Natural killer cell treated with Interleukin-12 subunit alpha and Interleukin-12 subunit beta and Interleukin-15 and Interleukin-18, amount 100 ng/mL, for 72 hours (primary cell): ENCODE results near the gene TKT. TPM values are rescaled to one million over a fixed set of nuclear protein-coding genes. Genes with fewer than 3 reads are reported as not detected.

ENCODE experiments used
- ATAC-seq, 2 donors: fragments of 150-1000 bp; cut with Tn5 transposase in 1 of 2; sonication (Bioruptor Pico), chemical (Tn5 transposase) in 1 of 2; 2 replicates each; pipeline ENCODE4 v1.10.0; 2021
- DNase-seq: peaks from one replicate; pipeline ENCODE4 v3.0.0; 2022; ENCODE audit warnings: low spot score
- H3K27ac Mint-ChIP-seq, 2 donors: 1 replicate in 1 of 2; 2 replicates in 1 of 2; pipeline ENCODE4 v1.8.0; 2022; ENCODE audit warnings: mixed read lengths in 2 of 2, mild to moderate bottlenecking in 1 of 2, moderate library complexity in 1 of 2
- H3K27me3 Mint-ChIP-seq, 2 donors: 1 replicate in 1 of 2; 2 replicates in 1 of 2; pipeline ENCODE4 v1.8.0; 2022; ENCODE audit warnings: mixed read lengths in 2 of 2
- H3K36me3 Mint-ChIP-seq: one replicate; pipeline ENCODE4 v1.8.0; 2022; ENCODE audit warnings: mixed read lengths
- H3K4me1 Mint-ChIP-seq, 2 donors: 1 replicate in 1 of 2; 2 replicates in 1 of 2; pipeline ENCODE4 v1.8.0; 2022; ENCODE audit warnings: low read depth in 2 of 2, mixed read lengths in 2 of 2, mild to moderate bottlenecking in 1 of 2
- H3K4me3 Mint-ChIP-seq: one replicate; pipeline ENCODE4 v1.8.0; 2022; ENCODE audit warnings: mixed read lengths
- H3K9me3 Mint-ChIP-seq: 2 replicates; pipeline ENCODE4 v1.8.0; 2022; ENCODE audit warnings: mixed read lengths
- total RNA-seq, 2 donors: library from RNA; stranded (reverse); gene quantifications; one replicate each; pipeline ENCODE4 v1.2.3, GENCODE V29; 2022

Gene TKT
- total RNA-seq, 2 donors from 2014 or later: 171 to 339 TPM

- ATAC-seq (no peak), DNase-seq (no peak)
- H3K27me3 Mint-ChIP-seq: no peaks in the 10 kb centered on the region
- H3K27ac Mint-ChIP-seq: no peak overlapping the region
- H3K9me3 Mint-ChIP-seq: no peaks in the 10 kb centered on the region
- H3K4me1 Mint-ChIP-seq: no peaks in the 10 kb centered on the region
- H3K4me3 Mint-ChIP-seq: no peak overlapping the region
- H3K36me3 Mint-ChIP-seq: peaks cover 6% of the 10 kb centered on the region
Observed at GRCh38 chr3:53230041-53230621, 25.7 kb downstream of the TKT start.

DNA sequence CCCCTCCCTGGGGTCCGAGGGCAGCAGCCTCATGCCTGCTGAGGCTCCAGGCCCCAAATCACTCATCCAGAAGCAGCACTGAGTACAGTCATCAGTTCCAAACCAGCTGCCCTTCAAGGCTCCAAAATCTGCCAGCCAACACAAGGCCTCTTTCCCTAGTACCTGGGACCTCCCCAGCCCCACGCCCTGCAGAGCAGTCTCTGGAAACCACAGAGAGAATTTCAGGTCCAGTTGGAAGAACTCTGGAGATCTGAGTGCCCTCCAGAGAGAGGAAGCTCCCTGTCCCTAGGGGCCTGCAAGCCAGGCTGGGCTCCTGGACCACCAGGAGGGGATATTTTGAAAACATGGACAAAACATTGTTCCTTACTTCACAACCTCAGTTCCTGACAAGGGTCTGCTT, 26.2 kb downstream of the TKT start:
- H3K27ac Mint-ChIP-seq: no peak overlapping the region
- no peaks in the 10 kb centered on the region for H3K9me3 Mint-ChIP-seq

DNA sequence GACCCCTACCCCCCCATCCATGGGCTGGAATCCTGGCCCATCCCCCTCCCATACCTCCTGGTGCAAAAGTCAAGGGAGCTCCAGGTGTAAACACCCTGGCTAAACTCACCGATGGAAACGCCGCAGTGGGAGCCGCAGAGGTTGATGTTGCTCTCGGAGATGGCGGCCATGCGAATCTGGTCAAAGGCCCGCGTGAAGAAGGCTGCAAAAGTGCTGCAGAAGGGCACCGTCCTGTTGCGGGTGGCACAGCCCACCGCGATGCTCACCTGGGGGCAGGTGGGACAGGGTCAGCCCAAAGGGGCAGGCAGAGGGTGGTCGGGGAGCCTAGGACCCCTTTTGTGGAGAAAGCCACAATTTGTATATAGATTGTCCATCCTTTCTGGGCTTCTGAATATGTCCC, 26.7 kb downstream of the TKT start:
- Mint-ChIP-seq H3K36me3 (peaks cover 6% of the 10 kb centered on the region), H3K27ac (no peak overlapping the region), H3K4me3 (no peak overlapping the region), H3K4me1 (no peaks in the 10 kb centered on the region), H3K9me3 (no peaks in the 10 kb centered on the region), H3K27me3 (no peaks in the 10 kb centered on the region)
- DNase-seq: no peak
- no peak for ATAC-seq

More for the DNA sequence above, 26.2 kb downstream of the TKT start:
- no peak for DNase-seq
- no peak for ATAC-seq
- Mint-ChIP-seq H3K27me3 (no peaks in the 10 kb centered on the region), H3K36me3 (peaks cover 6% of the 10 kb centered on the region), H3K4me1 (no peaks in the 10 kb centered on the region), H3K4me3 (no peak overlapping the region)

DNA sequence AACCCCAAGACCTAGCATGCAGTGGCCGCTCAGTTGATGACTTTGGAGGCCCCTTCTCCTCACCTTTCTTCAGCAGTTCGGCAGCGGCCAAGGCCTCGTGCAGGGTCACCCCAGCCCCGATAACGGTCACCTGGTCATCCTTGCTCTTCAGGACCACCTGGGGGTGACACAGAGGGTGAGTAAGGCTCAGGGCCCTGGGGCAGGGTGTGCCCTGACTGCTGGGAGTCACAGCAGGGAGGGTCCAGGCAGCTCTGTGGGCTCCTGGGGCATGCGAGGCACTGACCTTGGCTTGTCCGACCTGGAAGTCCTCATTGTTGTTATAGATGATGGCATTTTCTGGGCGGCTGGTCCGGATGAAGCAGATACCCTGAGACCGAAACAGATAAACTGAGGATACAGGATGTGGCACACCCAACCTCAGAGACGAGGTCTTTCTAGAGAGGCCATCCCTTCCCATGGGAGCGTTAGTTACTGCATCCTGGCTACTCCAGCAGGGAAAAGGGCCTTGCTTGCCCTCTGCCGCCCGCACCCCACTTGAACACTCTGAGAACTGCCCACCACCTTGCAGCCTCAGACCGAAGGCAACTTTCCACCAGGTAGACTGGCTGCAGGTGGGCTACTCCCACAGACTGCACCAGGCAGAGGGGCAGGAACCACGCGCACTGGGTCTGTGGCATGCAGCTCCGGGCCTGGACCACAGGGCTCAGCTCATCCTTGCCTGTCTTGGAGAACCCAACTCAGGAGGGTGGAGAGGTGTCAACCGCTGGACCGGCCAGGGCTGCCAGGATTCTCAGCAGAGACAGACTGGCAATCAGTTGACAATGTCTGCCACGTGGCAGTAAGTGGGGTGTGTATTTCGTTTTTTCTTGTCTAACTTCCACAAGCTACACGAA, 27.6 kb downstream of the TKT start:
- Mint-ChIP-seq H3K4me3 (no peak overlapping the region), H3K4me1 (no peaks in the 10 kb centered on the region), H3K27ac (no peak overlapping the region), H3K27me3 (no peaks in the 10 kb centered on the region), H3K36me3 (peaks cover under 1% of the 10 kb centered on the region), H3K9me3 (no peaks in the 10 kb centered on the region)
- DNase-seq: no peak
- ATAC-seq: no peak

DNA sequence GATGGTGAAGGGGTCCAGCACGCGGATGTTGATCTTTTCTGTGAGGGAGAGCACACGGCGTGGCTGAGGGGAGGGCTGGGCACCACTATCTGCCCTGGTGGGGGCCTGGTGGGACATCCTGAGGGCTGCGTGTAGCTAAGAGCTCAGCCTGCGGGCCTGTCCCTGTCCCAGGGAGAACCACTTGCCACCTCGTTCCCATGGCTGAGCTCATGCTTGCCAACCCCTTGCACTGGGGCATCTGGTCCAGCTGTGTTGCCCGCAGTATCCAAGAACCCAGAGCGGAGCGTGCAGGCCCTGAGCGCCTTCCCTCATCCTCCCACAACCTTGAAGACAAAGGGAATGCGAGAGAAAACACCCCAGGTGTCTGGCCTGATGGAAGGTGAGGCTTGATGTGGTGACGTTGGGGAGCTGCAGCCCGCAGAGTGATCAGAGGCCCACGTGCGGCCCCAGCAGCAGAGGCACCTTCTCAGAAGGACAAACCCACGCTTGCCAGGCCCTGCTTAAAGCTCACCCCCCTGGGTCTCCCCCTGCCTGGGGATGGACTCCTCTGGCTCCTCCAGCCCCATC, 28.9 kb downstream of the TKT start:
- Mint-ChIP-seq H3K9me3 (no peaks in the 10 kb centered on the region), H3K27me3 (no peaks in the 10 kb centered on the region), H3K4me3 (no peak overlapping the region), H3K27ac (no peak overlapping the region), H3K36me3 (no peaks in the 10 kb centered on the region), H3K4me1 (no peaks in the 10 kb centered on the region)
- ATAC-seq: no peak
- no peak for DNase-seq

DNA sequence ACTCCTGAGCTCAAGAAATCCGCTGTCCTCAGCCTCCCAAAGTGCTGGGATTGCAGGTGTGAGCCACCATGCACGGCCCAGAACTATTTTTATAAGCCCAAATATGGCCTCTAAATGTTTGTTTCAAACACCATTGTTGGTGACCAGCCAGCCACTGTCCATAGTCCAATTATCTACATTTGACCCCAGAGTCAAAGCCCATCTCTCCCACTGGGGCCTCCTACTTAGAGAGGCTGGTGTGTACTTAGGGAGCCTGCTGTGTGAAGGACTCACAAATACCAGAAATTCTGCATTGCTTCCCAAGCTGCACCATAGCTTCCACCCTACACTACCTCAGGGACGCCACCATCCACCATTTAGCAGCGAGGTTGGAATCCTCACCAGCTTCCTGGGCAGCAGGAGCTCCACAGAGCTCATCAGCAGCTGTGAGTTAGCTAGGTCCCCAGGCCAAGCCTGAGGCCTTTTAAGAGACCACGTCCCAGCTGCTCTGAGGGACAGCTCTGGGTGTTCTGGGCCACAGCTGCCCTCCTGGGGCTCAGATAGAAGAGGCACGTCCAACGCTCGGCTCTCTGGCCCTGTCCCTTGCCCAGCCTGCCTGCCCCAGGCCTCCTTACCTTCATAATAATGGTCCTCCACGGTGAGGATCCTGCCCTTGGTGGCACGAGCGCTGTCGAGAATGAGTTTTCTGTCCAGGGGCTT, 29.5 kb downstream of the TKT start:
- H3K27me3 Mint-ChIP-seq: no peaks in the 10 kb centered on the region
- DNase-seq (no peak), ATAC-seq (no peak)
- no peaks in the 10 kb centered on the region for H3K36me3 Mint-ChIP-seq
- H3K27ac Mint-ChIP-seq: no peak overlapping the region
- no peak overlapping the region for H3K4me3 Mint-ChIP-seq
- H3K4me1 Mint-ChIP-seq: no peaks in the 10 kb centered on the region
- no peaks in the 10 kb centered on the region for H3K9me3 Mint-ChIP-seq

DNA sequence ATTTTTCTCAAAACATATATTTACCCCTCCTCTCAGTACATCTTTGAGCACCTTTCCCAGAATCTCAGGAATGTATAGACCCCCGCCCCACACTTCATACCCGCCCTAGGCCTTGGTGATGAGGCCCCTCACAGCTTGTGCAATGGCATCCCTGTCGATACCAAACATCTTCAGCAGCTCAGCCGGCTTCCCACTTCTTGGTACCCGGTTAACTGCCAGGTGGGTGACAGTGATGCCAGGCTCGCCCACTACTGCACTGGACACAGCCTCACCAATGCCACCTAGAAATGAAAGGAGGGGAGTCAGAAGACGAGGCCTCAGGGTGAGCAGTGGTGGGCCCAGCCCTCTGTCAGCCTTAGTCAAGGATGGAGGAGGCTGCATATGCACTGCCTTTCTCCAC, 30.2 kb downstream of the TKT start:
- Mint-ChIP-seq H3K4me3 (no peak overlapping the region), H3K4me1 (no peaks in the 10 kb centered on the region), H3K9me3 (no peaks in the 10 kb centered on the region), H3K27me3 (no peaks in the 10 kb centered on the region), H3K27ac (no peak overlapping the region), H3K36me3 (no peaks in the 10 kb centered on the region)
- ATAC-seq (no peak), DNase-seq (no peak)

DNA sequence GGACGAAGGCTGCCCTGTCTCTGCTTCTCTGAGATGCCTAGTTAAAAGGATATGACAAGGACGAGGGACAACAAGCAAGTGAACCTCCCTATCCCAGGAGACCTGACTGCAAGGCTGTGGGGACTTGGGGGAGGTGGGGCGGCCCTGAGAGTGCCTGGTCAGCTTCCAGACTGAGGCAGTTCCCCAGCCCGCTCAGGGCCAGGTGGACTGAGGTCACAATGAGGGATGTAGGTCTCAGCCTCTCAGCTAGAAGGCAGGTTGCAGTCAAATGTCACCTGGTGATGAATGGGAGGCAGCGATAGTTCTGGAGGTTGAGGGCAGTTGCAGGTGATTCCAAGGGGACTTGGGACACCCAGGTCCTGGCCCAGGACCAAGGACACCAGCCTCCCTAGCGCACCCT, 30.6 kb downstream of the TKT start:
- no peaks in the 10 kb centered on the region for H3K27me3 Mint-ChIP-seq
- no peak overlapping the region for H3K4me3 Mint-ChIP-seq
- H3K9me3 Mint-ChIP-seq: no peaks in the 10 kb centered on the region
- no peaks in the 10 kb centered on the region for H3K36me3 Mint-ChIP-seq
- no peak overlapping the region for H3K27ac Mint-ChIP-seq
- no peak for DNase-seq
- ATAC-seq: no peak
- peaks cover 0 to under 1% of the 10 kb centered on the region in 2 donors for H3K4me1 Mint-ChIP-seq

GRCh38 chr3:53224536-53224935, 31.3 kb downstream of the TKT start:
- H3K4me1 Mint-ChIP-seq: peaks cover 0 to 5% of the 10 kb centered on the region in 2 donors
- no peaks in the 10 kb centered on the region for H3K36me3 Mint-ChIP-seq

DNA sequence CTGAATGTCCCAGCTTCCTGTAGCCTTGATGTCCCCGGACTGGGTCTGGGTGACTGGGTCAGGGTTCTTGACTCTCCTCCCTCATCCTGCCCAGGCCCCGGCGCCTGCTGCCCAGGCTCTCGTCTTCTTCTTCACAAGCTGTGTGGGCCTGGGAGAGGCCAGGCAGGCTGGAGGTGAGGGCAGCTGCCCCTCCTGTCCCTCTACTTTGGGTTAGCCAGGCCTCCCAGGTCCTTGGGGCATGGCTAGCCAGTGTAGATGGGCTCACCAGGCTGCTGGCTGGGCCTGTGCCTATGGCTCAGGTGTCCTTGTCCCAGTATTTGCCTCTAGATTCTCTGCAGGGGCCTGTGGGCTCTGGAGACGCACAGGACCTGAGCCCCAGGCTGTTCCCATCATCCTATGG, 31.8 kb downstream of the TKT start:
- Mint-ChIP-seq H3K36me3 (no peaks in the 10 kb centered on the region), H3K4me3 (no peak overlapping the region), H3K9me3 (no peaks in the 10 kb centered on the region), H3K27ac (no peak overlapping the region), H3K27me3 (no peaks in the 10 kb centered on the region), H3K4me1 (peaks cover 0 to 5% of the 10 kb centered on the region in 2 donors)
- no peak for ATAC-seq
- DNase-seq: no peak

More at GRCh38 chr3:53224536-53224935, 31.3 kb downstream of the TKT start:
- H3K4me3 Mint-ChIP-seq: no peak overlapping the region
- ATAC-seq (no peak), DNase-seq (no peak)
- H3K27ac Mint-ChIP-seq: no peak overlapping the region
- H3K9me3 Mint-ChIP-seq: no peaks in the 10 kb centered on the region
- no peaks in the 10 kb centered on the region for H3K27me3 Mint-ChIP-seq

- Mint-ChIP-seq H3K4me3 (no peak overlapping the region), H3K9me3 (no peaks in the 10 kb centered on the region), H3K4me1 (peaks cover 0 to 5% of the 10 kb centered on the region in 2 donors), H3K27ac (no peak overlapping the region), H3K36me3 (no peaks in the 10 kb centered on the region), H3K27me3 (no peaks in the 10 kb centered on the region)
- no peak for ATAC-seq
- DNase-seq: no peak
Observed at GRCh38 chr3:53223541-53223966, 32.3 kb downstream of the TKT start.

GRCh38 chr3:53223025-53223424, 32.8 kb downstream of the TKT start:
- no peak for DNase-seq
- Mint-ChIP-seq H3K27ac (no peak overlapping the region), H3K4me1 (peaks cover 0 to 5% of the 10 kb centered on the region in 2 donors), H3K36me3 (no peaks in the 10 kb centered on the region), H3K4me3 (no peak overlapping the region), H3K9me3 (no peaks in the 10 kb centered on the region), H3K27me3 (no peaks in the 10 kb centered on the region)
- ATAC-seq: no peak

DNA sequence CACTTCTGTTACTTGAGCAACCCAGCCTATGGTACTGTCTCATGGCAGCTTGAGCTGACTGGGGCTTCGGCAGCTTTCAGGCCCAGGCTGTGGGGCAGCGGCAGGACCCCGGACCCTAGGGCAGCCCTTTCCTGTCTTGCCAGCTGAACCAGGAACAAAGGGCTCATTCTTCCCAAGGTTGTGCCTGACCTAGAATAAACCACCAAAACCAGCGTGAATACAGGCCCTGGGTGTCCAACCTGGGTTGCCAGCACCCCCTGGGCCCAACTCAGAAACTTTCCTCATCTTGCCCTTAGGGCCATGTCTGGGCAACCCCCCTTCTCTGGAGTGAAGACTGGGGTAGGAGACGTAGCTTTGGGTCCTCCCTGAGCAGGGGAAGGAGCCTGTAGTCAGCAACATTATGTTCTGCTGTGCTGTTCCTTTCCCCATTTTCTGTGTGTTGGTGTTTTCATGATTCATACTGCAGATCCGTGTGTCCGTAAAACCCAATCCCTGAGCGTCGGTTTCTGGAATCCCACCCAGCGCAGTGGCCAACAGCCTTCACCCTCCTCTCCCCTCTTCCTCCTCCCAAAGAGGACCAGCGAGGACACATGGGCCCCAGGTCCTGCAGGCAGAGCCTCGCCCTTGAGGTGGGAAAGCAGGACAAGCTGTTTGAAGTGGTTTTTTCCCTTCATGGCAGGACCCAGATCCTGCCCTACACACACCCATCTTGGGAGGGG, 33.5 kb downstream of the TKT start:
- ATAC-seq (no peak), DNase-seq (no peak)
- no peaks in the 10 kb centered on the region for H3K27me3 Mint-ChIP-seq
- no peak overlapping the region for H3K27ac Mint-ChIP-seq
- no peaks in the 10 kb centered on the region for H3K9me3 Mint-ChIP-seq
- H3K4me3 Mint-ChIP-seq: no peak overlapping the region
- H3K4me1 Mint-ChIP-seq: peaks cover 0 to 5% of the 10 kb centered on the region in 2 donors
- H3K36me3 Mint-ChIP-seq: no peaks in the 10 kb centered on the region
